H1 (cell line): ENCODE measurements around the gene RASAL2. TPM values are rescaled to one million over a fixed set of nuclear protein-coding genes. Genes with fewer than 3 reads are reported as not detected.

Experiments
- CTCF ChIA-PET: fragments of 300-600 bp; sonication (Branson Sonifier 250); formaldehyde crosslinking; loops from one replicate; lab custom pipeline; 2021; ENCODE audit not compliant: partially characterized antibody; lab: Charles Lee
- POLR2A ChIA-PET: fragments of 300-600 bp; sonication (Branson Sonifier 250); formaldehyde crosslinking; loops from one replicate; lab custom pipeline; 2021; ENCODE audit warnings: inconsistent platforms; ENCODE audit not compliant: partially characterized antibody; lab: Charles Lee
- DNase-seq, 2 experiments: peaks; one replicate each; pipeline versions ENCODE4 v3.0.0 to v3.0.0-alpha.2; 2010 to 2022; ENCODE audit warnings: low spot score in 2 of 2, low read depth in 1 of 2, mixed read lengths in 1 of 2
- FAIRE-seq: peaks from 2 replicates; lab custom pipeline; 2011; peaks lifted over from hg19 to GRCh38; lab: Jason Lieb, UNC
- H2AFZ ChIP-seq: 2 replicates; pipeline ENCODE4 v1.8.1; 2012; ENCODE audit warnings: low read length, inconsistent platforms
- H2AK5ac ChIP-seq: 2 replicates; pipeline ENCODE4 v1.6.1; 2013; ENCODE audit warnings: low read depth, low read length
- H2BK120ac ChIP-seq: replicated peaks from 2 replicates; pipeline ENCODE3; 2013; ENCODE audit warnings: low read depth, low read length, inconsistent platforms
- H2BK12ac ChIP-seq: 2 replicates; pipeline ENCODE4 v1.6.1; 2013; ENCODE audit warnings: low read depth, low read length
- H2BK15ac ChIP-seq: 2 replicates; pipeline ENCODE4 v1.6.1; 2013; ENCODE audit warnings: low read length
- H2BK20ac ChIP-seq: 2 replicates; pipeline ENCODE4 v1.6.1; 2013; ENCODE audit warnings: low read length
- H2BK5ac ChIP-seq: 2 replicates; pipeline ENCODE4 v1.6.1; 2013; ENCODE audit warnings: low read depth, low read length
- H3K14ac ChIP-seq: 2 replicates; pipeline ENCODE4 v1.6.1; 2013; ENCODE audit warnings: inconsistent platforms; ENCODE audit not compliant: insufficient read length
- H3K18ac ChIP-seq: 2 replicates; pipeline ENCODE4 v1.6.1; 2013; ENCODE audit warnings: low read length; ENCODE audit errors: extremely low read depth
- H3K23ac ChIP-seq: 2 replicates; pipeline ENCODE4 v1.6.1; 2013; ENCODE audit warnings: inconsistent platforms; ENCODE audit not compliant: insufficient read length
- H3K23me2 ChIP-seq: 2 replicates; pipeline ENCODE4 v1.6.1; 2013; ENCODE audit warnings: low read depth, low read length
- H3K27ac ChIP-seq: 2 replicates; pipeline ENCODE4 v1.6.1; 2011; ENCODE audit warnings: low read depth, low read length, inconsistent platforms
- H3K27me3 ChIP-seq, 4 experiments: replicated peaks in 1 of 4; 1 replicate in 1 of 4; 2 replicates in 3 of 4; pipeline versions ENCODE4 v1.6.1 to v1.8.1; 2011 to 2013; ENCODE audit warnings: low read length in 3 of 4, mild to moderate bottlenecking in 3 of 4, inconsistent platforms in 2 of 4, mixed read lengths in 2 of 4, moderate library complexity in 1 of 4; ENCODE audit not compliant: control insufficient read depth in 3 of 4, insufficient read depth in 3 of 4; ENCODE audit errors: extremely low read depth in 1 of 4
- H3K36me3 ChIP-seq, 4 experiments: 2 replicates each; pipeline versions ENCODE4 v1.6.1 to v1.8.1; 2011 to 2013; ENCODE audit warnings: mild to moderate bottlenecking in 4 of 4, low read length in 3 of 4, moderate library complexity in 2 of 4, control low read depth in 1 of 4, inconsistent platforms in 1 of 4; ENCODE audit not compliant: insufficient read depth in 4 of 4, control insufficient read depth in 2 of 4
- H3K4ac ChIP-seq: replicated peaks from 2 replicates; pipeline ENCODE3; 2013; ENCODE audit warnings: low read length, low read depth, mixed read lengths, inconsistent platforms; ENCODE audit not compliant: insufficient read length
- H3K4me1 ChIP-seq, 4 experiments: replicated peaks in 1 of 4; 1 replicate in 1 of 4; 2 replicates in 3 of 4; pipeline versions ENCODE4 v1.6.1 to v1.8.1; 2011 to 2013; ENCODE audit warnings: low read length in 3 of 4, inconsistent platforms in 2 of 4, mixed read lengths in 1 of 4; ENCODE audit not compliant: insufficient read depth in 4 of 4, control insufficient read depth in 3 of 4
- H3K4me2 ChIP-seq, 2 experiments: 2 replicates each; pipeline versions ENCODE4 v1.6.1 to v1.8.1; 2011 to 2013; ENCODE audit warnings: low read depth in 2 of 2, low read length in 2 of 2, control low read depth in 1 of 2, inconsistent platforms in 1 of 2, mild to moderate bottlenecking in 1 of 2; ENCODE audit not compliant: insufficient read depth in 1 of 2
- H3K4me3 ChIP-seq, 4 experiments: fragments of 200-600, 300-600 bp in 1 of 4; sonication (generic), shearing (Covaris generic), sonication (Bioruptor Twin) in 1 of 4; 2 replicates each; pipeline versions ENCODE4 v1.5.1 to v1.8.1; 2011 to 2016; ENCODE audit warnings: low read length in 4 of 4, low read depth in 3 of 4, control low read depth in 2 of 4, inconsistent platforms in 2 of 4, mild to moderate bottlenecking in 2 of 4, mixed read lengths in 1 of 4, moderate library complexity in 1 of 4; ENCODE audit not compliant: insufficient read depth in 2 of 4; ENCODE audit errors: extremely low read depth in 1 of 4
- H3K56ac ChIP-seq: replicated peaks from 2 replicates; pipeline ENCODE3; 2013; ENCODE audit warnings: low read depth, mild to moderate bottlenecking, mixed read lengths, low read length, inconsistent platforms; ENCODE audit not compliant: insufficient read length
- H3K79me1 ChIP-seq: 2 replicates; pipeline ENCODE4 v1.6.1; 2013; ENCODE audit warnings: low read depth, low read length, control low read depth
- H3K79me2 ChIP-seq, 2 experiments: 2 replicates each; pipeline versions ENCODE4 v1.6.1 to v1.8.1; 2012 to 2013; ENCODE audit warnings: low read length in 2 of 2, mild to moderate bottlenecking in 2 of 2, inconsistent platforms in 1 of 2; ENCODE audit not compliant: insufficient read depth in 2 of 2, control insufficient read depth in 1 of 2
- H3K9ac ChIP-seq, 4 experiments: replicated peaks in 1 of 4; 1 replicate in 1 of 4; 2 replicates in 3 of 4; pipeline versions ENCODE4 v1.6.1 to v1.8.1; 2011 to 2013; ENCODE audit warnings: low read depth in 3 of 4, low read length in 3 of 4, control low read depth in 2 of 4, mild to moderate bottlenecking in 2 of 4, moderate library complexity in 2 of 4, inconsistent platforms in 1 of 4; ENCODE audit errors: extremely low read depth in 1 of 4
- H3K9me3 ChIP-seq, 2 experiments: 2 replicates each; pipeline versions ENCODE4 v1.6.1 to v1.8.1; 2012 to 2013; ENCODE audit warnings: mild to moderate bottlenecking in 2 of 2, moderate library complexity in 2 of 2, control low read depth in 1 of 2, inconsistent platforms in 1 of 2, low read depth in 1 of 2, low read length in 1 of 2, mixed read lengths in 1 of 2; ENCODE audit not compliant: insufficient read depth in 2 of 2
- H4K20me1 ChIP-seq, 2 experiments: replicated peaks in 1 of 2; 2 replicates each; pipeline versions ENCODE3 to v1.8.1; 2011 to 2013; ENCODE audit warnings: inconsistent platforms in 2 of 2, low read length in 2 of 2, mild to moderate bottlenecking in 1 of 2; ENCODE audit not compliant: insufficient read depth in 2 of 2, control insufficient read depth in 1 of 2
- H4K5ac ChIP-seq: 2 replicates; pipeline ENCODE4 v1.6.1; 2013; ENCODE audit warnings: low read length, low read depth, mixed read lengths, inconsistent platforms; ENCODE audit not compliant: insufficient read length
- H4K8ac ChIP-seq: 2 replicates; pipeline ENCODE4 v1.8.0; 2013; ENCODE audit warnings: mild to moderate bottlenecking, moderate library complexity, low read length, inconsistent platforms; ENCODE audit not compliant: insufficient read depth; ENCODE audit errors: extremely low read depth
- H4K91ac ChIP-seq: replicated peaks from 2 replicates; pipeline ENCODE3; 2013; ENCODE audit warnings: low read length, mixed read lengths, inconsistent platforms; ENCODE audit not compliant: insufficient read length
- CHD1 ChIP-seq: IDR thresholded peaks from 2 replicates; pipeline ENCODE4 v1.6.1; 2012; ENCODE audit warnings: low read depth, low read length, improper control_type of control experiment
- CTBP2 ChIP-seq: IDR thresholded peaks from 2 replicates; pipeline ENCODE4 v1.7.0; 2011; ENCODE audit warnings: borderline replicate concordance, mild to moderate bottlenecking, moderate library complexity, mixed read lengths, low read length; ENCODE audit not compliant: insufficient read depth, insufficient read length
- KDM5A ChIP-seq: fragments of 200-600 bp; IDR thresholded peaks from 2 replicates; pipeline ENCODE4 v1.7.1; 2012; ENCODE audit warnings: mild to moderate bottlenecking, low read length, inconsistent platforms, mixed read lengths
- NRF1 ChIP-seq: IDR thresholded peaks from 2 replicates; pipeline ENCODE4 v1.6.1; 2011; ENCODE audit warnings: mild to moderate bottlenecking, low read depth, low read length, improper control_type of control experiment
- RXRA ChIP-seq: IDR thresholded peaks from 2 replicates; pipeline ENCODE4 v1.6.1; 2011; ENCODE audit warnings: low read depth, mild to moderate bottlenecking, low read length, moderate library complexity; ENCODE audit not compliant: insufficient read depth
- SIN3A ChIP-seq, 2 experiments: IDR thresholded peaks in 1 of 2; conservative IDR thresholded peaks in 1 of 2; 2 replicates each; pipeline ENCODE4 v1.6.1; 2011 to 2012; ENCODE audit warnings: low read length in 2 of 2, improper control_type of control experiment in 1 of 2, low read depth in 1 of 2, mild to moderate bottlenecking in 1 of 2
- SP2 ChIP-seq: IDR thresholded peaks from 2 replicates; pipeline ENCODE4 v1.6.1; 2012; ENCODE audit warnings: mild to moderate bottlenecking, low read length, inconsistent platforms
- SRF ChIP-seq: IDR thresholded peaks from 2 replicates; pipeline ENCODE4 v1.6.1; 2011; ENCODE audit warnings: mild to moderate bottlenecking, low read depth, low read length, moderate library complexity
- TAF7 ChIP-seq: optimal IDR thresholded peaks from 2 replicates; pipeline ENCODE3; 2011; ENCODE audit warnings: low read depth, mild to moderate bottlenecking, inconsistent platforms, low read length, moderate library complexity, borderline replicate concordance
- WGBS, 2 experiments: shearing (Covaris generic) in 1 of 2; methylation state at CpG; one replicate each; pipeline versions ENCODE4 v1.1.6 to v1.1.7; 2013 to 2015; ENCODE audit warnings: low lambda C conversion rate in 2 of 2, mixed read lengths in 2 of 2, inconsistent platforms in 1 of 2, low coverage in 1 of 2, missing lambda C conversion rate in 1 of 2; ENCODE audit not compliant: insufficient replicate concordance in 2 of 2, insufficient coverage in 1 of 2, insufficient read length in 1 of 2; ENCODE audit errors: extremely low coverage in 1 of 2, missing lambda C conversion rate in 1 of 2; 5-methylcytosine and 5-hydroxymethylcytosine counted together
- polyA plus RNA-seq, 7 experiments: library from polyadenylated mRNA; depleted of rRNA in 3 of 7; stranded (reverse) in 5 of 7; unstranded in 2 of 7; fragments of >200 nt in 5 of 7; fragments of 200-250 nt in 2 of 7; gene quantifications; 1 replicate in 5 of 7; 2 replicates in 1 of 7; 4 replicates in 1 of 7; pipeline versions ENCODE4 v1.2.1 to v1.2.3, GENCODE V29; 2011 to 2013; ENCODE audit warnings: missing spikeins in 2 of 7, mixed read lengths in 2 of 7
- total RNA-seq: library from RNA; stranded (reverse); fragmentation: NEBNext Ultra II Directional; extraction: Animal tissue kit (Norgen Biotek cat#: 25700); gene quantifications from 2 replicates; pipeline ENCODE4 v1.2.1, GENCODE V29; 2021

The RASAL2 gene
- total and polyA plus RNA-seq, 2 of the 8 experiments (the other 6 are each of a cell fraction or from before 2014, with no cell fraction given), result 15.9 to 32.5 TPM

GRCh38 chr1:178490967-178491366 is 397.1 kb downstream of the RASAL2 start:
- TF ChIP-seq KDM5A, result no peak
- TF ChIP-seq CTBP2, result no peak
- TF ChIP-seq TAF7, result no peak
- no peak for TF ChIP-seq RXRA
- TF ChIP-seq SRF, result no peak
- TF ChIP-seq CHD1, result no peak
- no peak for TF ChIP-seq SP2
- no peak for TF ChIP-seq SIN3A (conservative IDR thresholded peaks at IDR 0.05 in 1 of 2, IDR thresholded peaks at IDR 0.05 in 1 of 2; ENCODE audit: low read depth in 1 of 2, low read length in 2 of 2)
- TF ChIP-seq NRF1, result no peak
- Histone ChIP-seq H3K27ac (no peak overlapping the region), H3K56ac (no peak overlapping the region), H3K4me3 (no peak overlapping the region), H3K4me1 (no peaks in the 10 kb centered on the region; a peak in 1 of 7 replicates), H3K36me3 (no peaks in the 10 kb centered on the region), H2AK5ac (no peak overlapping the region), H3K23ac (no peak overlapping the region), H3K4me2 (no peak overlapping the region), H2BK5ac (no peak overlapping the region), H2BK20ac (no peak overlapping the region), H4K20me1 (no peaks in the 10 kb centered on the region), H3K18ac (no peak overlapping the region), H3K9ac (no peak overlapping the region), H3K79me2 (no peaks in the 10 kb centered on the region), H2BK15ac (no peak overlapping the region), H3K9me3 (no peaks in the 10 kb centered on the region), H3K14ac (no peak overlapping the region), H3K27me3 (no peaks in the 10 kb centered on the region), H3K23me2 (no peaks in the 10 kb centered on the region), H3K79me1 (no peaks in the 10 kb centered on the region), H4K91ac (no peak overlapping the region), H2AFZ (no peak overlapping the region), H3K4ac (no peak overlapping the region), H4K5ac (no peak overlapping the region), H2BK12ac (no peak overlapping the region), H4K8ac (no peak overlapping the region), H2BK120ac (no peak overlapping the region)
- ChIA-PET POLR2A (no interaction called here), CTCF (interaction anchor here (1.3 to 10.0 kb wide), 3 partner anchors 9 to 15 kb away, joined by 3 to 100 read pairs (median 4); no protein-coding TSS in a partner anchor)
- DNase-seq (no peak), FAIRE-seq (no peak)
- 89% methylated on average over 9 of the region's 9 CpGs; no CpG with 5 or more reads in 1 of the 2 experiments for WGBS, 2 experiments
